ENCODE measurements around the gene GOLGA8M.
"Not testable (repeated sequence)": the region's sequence is repeated elsewhere in the genome, so short reads cannot be mapped to it uniquely, and the experiment has no call there.

DNA sequence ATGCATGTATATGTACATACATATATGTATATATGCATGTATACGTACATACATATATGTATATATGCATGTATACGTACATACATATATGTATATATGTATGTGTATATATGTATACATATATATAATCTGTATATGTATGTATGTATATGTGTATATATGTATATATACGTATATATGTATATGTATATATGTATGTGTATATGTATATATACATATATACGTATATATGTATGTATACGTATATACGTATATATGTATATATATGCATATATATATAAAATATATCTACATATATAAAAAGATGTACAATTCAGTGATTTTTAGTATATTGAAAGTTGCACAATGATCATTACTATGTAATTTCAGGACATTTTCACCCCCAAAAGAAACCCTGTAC, 30.7 kb upstream of the GOLGA8M start:
- TF ChIP-seq POLR2A, CTCF, EP300 (IDR thresholded peaks at IDR 0.05): not testable (repeated sequence)

Measured in gastroesophageal sphincter (tissue), 3 donors.